ENCODE measurements around the gene ITGA11.

ITGA11 gene

DNA sequence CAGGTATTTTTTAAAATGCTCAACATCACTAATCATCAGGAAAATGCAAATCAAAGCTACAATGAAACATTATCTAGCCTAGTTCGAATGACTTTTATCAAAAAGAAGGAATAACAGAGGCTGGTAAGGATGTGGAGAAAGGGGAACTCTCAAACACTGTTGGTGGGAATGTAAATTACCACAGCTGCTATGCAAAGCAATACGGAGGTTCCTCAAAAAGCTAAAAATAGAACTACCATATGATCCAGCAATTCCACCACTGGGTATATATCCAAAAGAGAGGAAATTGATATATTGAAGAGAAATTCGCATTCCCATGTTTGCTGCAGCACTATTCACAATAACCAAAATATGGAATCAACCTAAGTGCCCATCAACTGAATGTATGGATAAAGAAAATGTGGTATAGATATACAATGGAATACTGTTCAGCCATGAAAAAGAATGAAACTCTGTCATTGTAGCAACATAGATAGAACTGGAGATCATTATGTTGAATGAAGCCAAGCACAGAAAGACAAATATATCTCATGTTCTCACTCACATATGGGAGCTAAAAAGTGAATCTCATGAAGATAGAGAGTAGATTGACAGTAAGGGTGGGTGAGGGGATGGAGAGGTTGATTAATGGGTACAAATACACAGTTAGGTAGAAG lies 182.8 kb downstream of the ITGA11 start:
- no peak for FAIRE-seq

More for the DNA sequence above, 182.8 kb downstream of the ITGA11 start:
- TF ChIP-seq TAF1 (IDR thresholded peaks at IDR 0.05; ENCODE audit: low read depth, low read length) (no peak), POU2F2 (IDR thresholded peaks at IDR 0.05; ENCODE audit: low read depth, low read length) (no peak), SPI1 (IDR thresholded peaks at IDR 0.05; ENCODE audit: low read depth, low read length) (no peak), POLR2AphosphoS5 (IDR thresholded peaks at IDR 0.05; ENCODE audit: low read depth, low read length) (no peak)
- no peak for DNase-seq (ENCODE audit: insufficient read length, low spot score)

Data from GM12891 (cell line).